Astrocyte (in vitro differentiated cells and primary cell): Measurements from ENCODE around the gene POFUT2. TPM values are rescaled to one million over a fixed set of nuclear protein-coding genes. Genes with fewer than 3 reads are reported as not detected.

Source experiments
- DNase-seq: peaks from one replicate; pipeline ENCODE4 v3.0.0-alpha.2; 2010; ENCODE audit warnings: low read depth
- FAIRE-seq: peaks from 2 replicates; lab custom pipeline; 2011; peaks lifted over from hg19 to GRCh38; lab: Jason Lieb, UNC
- H2AFZ ChIP-seq: 2 replicates; pipeline ENCODE4 v1.6.0; 2012; ENCODE audit warnings: low read depth, low read length, inconsistent platforms
- H3K27ac ChIP-seq: 2 replicates; pipeline ENCODE4 v1.5.1; 2011; ENCODE audit warnings: low read depth, low read length, inconsistent platforms
- H3K27me3 ChIP-seq: 2 replicates; pipeline ENCODE4 v1.6.0; 2011; ENCODE audit warnings: low read length, inconsistent platforms; ENCODE audit not compliant: insufficient read depth
- H3K36me3 ChIP-seq: 2 replicates; pipeline ENCODE4 v1.5.1; 2011; ENCODE audit warnings: low read length, inconsistent platforms; ENCODE audit not compliant: insufficient read depth
- H3K4me1 ChIP-seq: 2 replicates; pipeline ENCODE4 v1.5.1; 2011; ENCODE audit warnings: low read length, inconsistent platforms; ENCODE audit not compliant: insufficient read depth
- H3K4me2 ChIP-seq: 2 replicates; pipeline ENCODE4 v1.6.0; 2012; ENCODE audit warnings: low read length, inconsistent platforms
- H3K4me3 ChIP-seq: 2 replicates; pipeline ENCODE4 v1.5.1; 2011; ENCODE audit warnings: low read depth, mild to moderate bottlenecking, low read length, inconsistent platforms; ENCODE audit not compliant: insufficient read depth
- H3K79me2 ChIP-seq: 2 replicates; pipeline ENCODE4 v1.6.0; 2012; ENCODE audit warnings: mild to moderate bottlenecking, low read length, inconsistent platforms; ENCODE audit not compliant: insufficient read depth
- H3K9ac ChIP-seq: 2 replicates; pipeline ENCODE4 v1.6.0; 2012; ENCODE audit warnings: mild to moderate bottlenecking, low read length, inconsistent platforms
- H3K9me3 ChIP-seq: 2 replicates; pipeline ENCODE4 v1.5.1; 2012; ENCODE audit warnings: low read depth, mild to moderate bottlenecking, low read length, inconsistent platforms; ENCODE audit not compliant: insufficient read depth
- H4K20me1 ChIP-seq: 2 replicates; pipeline ENCODE4 v1.6.0; 2012; ENCODE audit warnings: low read length, inconsistent platforms; ENCODE audit not compliant: insufficient read depth
- H3K27ac Mint-ChIP-seq: one replicate; pipeline ENCODE4 v1.8.0; 2021; ENCODE audit warnings: mild to moderate bottlenecking, mixed read lengths; ENCODE audit not compliant: unreplicated experiment
- H3K27me3 Mint-ChIP-seq: one replicate; pipeline ENCODE4 v1.8.0; 2021; ENCODE audit warnings: low read depth, mixed read lengths; ENCODE audit not compliant: unreplicated experiment
- H3K36me3 Mint-ChIP-seq: one replicate; pipeline ENCODE4 v1.8.0; 2021; ENCODE audit warnings: low read depth, mixed read lengths; ENCODE audit not compliant: unreplicated experiment
- H3K4me1 Mint-ChIP-seq: one replicate; pipeline ENCODE4 v1.8.0; 2021; ENCODE audit warnings: low read depth, mixed read lengths; ENCODE audit not compliant: unreplicated experiment
- H3K4me3 Mint-ChIP-seq: one replicate; pipeline ENCODE4 v1.8.0; 2021; ENCODE audit warnings: mild to moderate bottlenecking, moderate library complexity, mixed read lengths; ENCODE audit not compliant: unreplicated experiment
- H3K9me3 Mint-ChIP-seq: one replicate; pipeline ENCODE4 v1.8.0; 2021; ENCODE audit warnings: mild to moderate bottlenecking, mixed read lengths; ENCODE audit not compliant: unreplicated experiment
- EZH2 ChIP-seq: IDR thresholded peaks from 2 replicates; pipeline ENCODE4 v1.6.1; 2012; ENCODE audit warnings: mild to moderate bottlenecking, low read length, inconsistent platforms; ENCODE audit not compliant: insufficient read depth
- total RNA-seq: library from RNA; stranded (reverse); gene quantifications from 2 replicates; pipeline ENCODE4 v1.2.1, GENCODE V29; 2021
- TF ChIP-seq, protein P1 (sequence below): IDR thresholded peaks from 2 replicates; pipeline ENCODE4 v1.5.1; 2011; ENCODE audit warnings: low read depth, mild to moderate bottlenecking, inconsistent platforms, low read length, moderate library complexity; ENCODE audit not compliant: insufficient read depth

The POFUT2 gene
- total RNA-seq, 1 donor from 2014 or later = 109 TPM

GRCh38 chr21:45243603-45244002 lies 44.1 kb downstream of the POFUT2 start:
- Mint-ChIP-seq H3K9me3 (peaks cover 21% of the 10 kb centered on the region), H3K36me3 (peaks cover 2% of the 10 kb centered on the region), H3K4me3 (no peak overlapping the region), H3K27ac (no peak overlapping the region), H3K27me3 (peaks cover 10% of the 10 kb centered on the region), H3K4me1 (no peaks in the 10 kb centered on the region)
- Histone ChIP-seq H4K20me1 (no peaks in the 10 kb centered on the region), H3K36me3 (no peaks in the 10 kb centered on the region), H3K27ac (no peak overlapping the region), H3K27me3 (peaks cover 3% of the 10 kb centered on the region), H3K9ac (no peak overlapping the region), H3K4me1 (peaks cover under 1% of the 10 kb centered on the region), H3K9me3 (peaks cover 2% of the 10 kb centered on the region), H3K79me2 (no peaks in the 10 kb centered on the region), H3K4me2 (no peak overlapping the region), H3K4me3 (no peak overlapping the region), H2AFZ (no peak overlapping the region)
- FAIRE-seq (no peak), DNase-seq (no peak)
- no peak for TF ChIP-seq EZH2
- TF ChIP-seq, protein P1, sequence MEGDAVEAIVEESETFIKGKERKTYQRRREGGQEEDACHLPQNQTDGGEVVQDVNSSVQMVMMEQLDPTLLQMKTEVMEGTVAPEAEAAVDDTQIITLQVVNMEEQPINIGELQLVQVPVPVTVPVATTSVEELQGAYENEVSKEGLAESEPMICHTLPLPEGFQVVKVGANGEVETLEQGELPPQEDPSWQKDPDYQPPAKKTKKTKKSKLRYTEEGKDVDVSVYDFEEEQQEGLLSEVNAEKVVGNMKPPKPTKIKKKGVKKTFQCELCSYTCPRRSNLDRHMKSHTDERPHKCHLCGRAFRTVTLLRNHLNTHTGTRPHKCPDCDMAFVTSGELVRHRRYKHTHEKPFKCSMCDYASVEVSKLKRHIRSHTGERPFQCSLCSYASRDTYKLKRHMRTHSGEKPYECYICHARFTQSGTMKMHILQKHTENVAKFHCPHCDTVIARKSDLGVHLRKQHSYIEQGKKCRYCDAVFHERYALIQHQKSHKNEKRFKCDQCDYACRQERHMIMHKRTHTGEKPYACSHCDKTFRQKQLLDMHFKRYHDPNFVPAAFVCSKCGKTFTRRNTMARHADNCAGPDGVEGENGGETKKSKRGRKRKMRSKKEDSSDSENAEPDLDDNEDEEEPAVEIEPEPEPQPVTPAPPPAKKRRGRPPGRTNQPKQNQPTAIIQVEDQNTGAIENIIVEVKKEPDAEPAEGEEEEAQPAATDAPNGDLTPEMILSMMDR = no peak

DNA sequence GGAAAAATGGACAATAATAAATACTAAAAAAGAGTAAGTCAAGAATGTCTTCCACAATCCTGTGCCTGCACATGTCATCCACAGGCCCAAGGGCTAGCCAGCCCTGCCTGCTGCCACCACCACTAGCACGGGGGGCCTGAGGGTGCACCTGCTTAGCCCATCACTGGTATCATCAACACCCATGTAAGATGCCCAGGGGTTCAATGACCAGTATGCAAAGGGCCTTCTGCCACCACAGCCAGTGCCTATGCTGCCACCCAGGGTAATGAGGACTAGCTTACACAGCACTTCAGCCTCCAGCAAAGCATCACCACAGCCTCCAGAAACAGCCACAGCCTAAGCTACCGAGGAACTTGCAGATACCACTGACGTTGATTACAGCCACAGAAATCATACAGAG lies 46.3 kb downstream of the POFUT2 start:
- FAIRE-seq = no peak
- TF ChIP-seq, protein P1 = no peak
- TF ChIP-seq EZH2 = no peak
- Mint-ChIP-seq H3K4me1 (no peaks in the 10 kb centered on the region), H3K9me3 (peaks cover 34% of the 10 kb centered on the region), H3K27ac (no peak overlapping the region), H3K36me3 (peaks cover 2% of the 10 kb centered on the region), H3K27me3 (peaks cover 4% of the 10 kb centered on the region), H3K4me3 (no peak overlapping the region)
- no peaks in the 10 kb centered on the region for H3K4me1 ChIP-seq
- no peak overlapping the region for H2AFZ ChIP-seq
- H3K27ac ChIP-seq = no peak overlapping the region
- no peaks in the 10 kb centered on the region for H3K36me3 ChIP-seq
- no peak overlapping the region for H3K4me2 ChIP-seq
- no peaks in the 10 kb centered on the region for H3K79me2 ChIP-seq
- no peak for DNase-seq
- peaks cover 6% of the 10 kb centered on the region for H3K27me3 ChIP-seq
- H3K9ac ChIP-seq = no peak overlapping the region
- H3K9me3 ChIP-seq = peaks cover 2% of the 10 kb centered on the region
- no peaks in the 10 kb centered on the region for H4K20me1 ChIP-seq
- no peak overlapping the region for H3K4me3 ChIP-seq

DNA sequence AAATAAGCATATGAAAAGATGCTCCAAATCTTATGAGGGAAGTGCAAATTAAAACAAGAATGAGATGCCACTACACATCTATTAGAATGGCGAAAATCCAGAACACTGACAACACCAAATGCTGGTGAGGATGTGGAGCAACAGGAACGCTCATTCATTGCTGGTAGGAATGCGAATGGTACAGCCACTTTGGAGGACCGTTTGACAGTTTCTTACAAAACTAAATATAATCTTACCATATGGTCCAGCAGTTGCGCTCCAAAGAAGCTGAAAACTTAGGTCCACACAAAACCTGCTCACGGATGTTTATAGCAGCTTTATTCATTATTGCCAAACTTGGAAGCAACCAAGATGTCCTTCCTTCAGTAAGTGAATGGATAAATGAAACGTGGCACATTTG lies 50.3 kb downstream of the POFUT2 start:
- Histone ChIP-seq H3K4me3 (no peak overlapping the region), H4K20me1 (no peaks in the 10 kb centered on the region), H3K27ac (no peak overlapping the region), H2AFZ (no peak overlapping the region), H3K36me3 (no peaks in the 10 kb centered on the region), H3K79me2 (no peaks in the 10 kb centered on the region), H3K4me2 (no peak overlapping the region), H3K9me3 (peaks cover 2% of the 10 kb centered on the region), H3K27me3 (peaks cover 22% of the 10 kb centered on the region), H3K9ac (no peak overlapping the region), H3K4me1 (no peaks in the 10 kb centered on the region)
- Mint-ChIP-seq H3K4me1 (no peaks in the 10 kb centered on the region), H3K9me3 (peaks cover 21% of the 10 kb centered on the region), H3K36me3 (peaks cover 2% of the 10 kb centered on the region), H3K4me3 (no peak overlapping the region), H3K27ac (no peak overlapping the region), H3K27me3 (peaks cover 4% of the 10 kb centered on the region)
- FAIRE-seq (no peak), DNase-seq (no peak)
- TF ChIP-seq, protein P1 = no peak
- TF ChIP-seq EZH2 = no peak
